HT1080 (cell line): Measurements from ENCODE around the gene RSPRY1. TPM values are rescaled to one million over a fixed set of nuclear protein-coding genes. Genes with fewer than 3 reads are reported as not detected.
"Not testable (repeated sequence)": the region's sequence is repeated elsewhere in the genome, so short reads cannot be mapped to it uniquely, and the experiment has no call there.

Source experiments
- DNase-seq: peaks from one replicate; pipeline ENCODE4 v3.0.0-alpha.2; 2015; ENCODE audit warnings: low read depth
- total RNA-seq: library from RNA; depleted of rRNA; stranded (reverse); fragments of >200 nt; shearing (Covaris generic); gene quantifications from 2 replicates; pipeline ENCODE4 v1.2.3, GENCODE V29; 2014

The RSPRY1 gene
- total RNA-seq, 1 experiment from 2014 or later: 36.6 TPM

- no peak for DNase-seq
Measured at GRCh38 chr16:57253466-57253865, 67.3 kb downstream of the RSPRY1 start.

- DNase-seq: no peak
Measured at GRCh38 chr16:57255686-57256415, 69.7 kb downstream of the RSPRY1 start.

GRCh38 chr16:57256601-57257395 is 70.7 kb downstream of the RSPRY1 start:
- no peak for DNase-seq

- no peak for DNase-seq
Measured at GRCh38 chr16:57257455-57258070, 71.4 kb downstream of the RSPRY1 start.

GRCh38 chr16:57258226-57258909 is 72.2 kb downstream of the RSPRY1 start:
- peak; percentile 45 for DNase-seq

GRCh38 chr16:57258910-57259475 is 72.9 kb downstream of the RSPRY1 start:
- DNase-seq: no peak

GRCh38 chr16:57260294-57260929 is 74.3 kb downstream of the RSPRY1 start:
- peak; percentile 95 for DNase-seq

GRCh38 chr16:57261806-57262205 is 75.7 kb downstream of the RSPRY1 start:
- no peak for DNase-seq

- DNase-seq: no peak
Measured at GRCh38 chr16:57262841-57263540, 76.9 kb downstream of the RSPRY1 start.

GRCh38 chr16:57263541-57264351 is 77.6 kb downstream of the RSPRY1 start:
- no peak for DNase-seq

- DNase-seq: no peak
Measured at GRCh38 chr16:57264381-57264780, 78.3 kb downstream of the RSPRY1 start.

- DNase-seq: no peak
Measured at GRCh38 chr16:57264950-57265371, 78.8 kb downstream of the RSPRY1 start.

GRCh38 chr16:57265850-57266530 is 79.9 kb downstream of the RSPRY1 start:
- DNase-seq: peak; percentile 32

- DNase-seq: peak; percentile 54
Measured at GRCh38 chr16:57266531-57267260, 80.6 kb downstream of the RSPRY1 start.

- not testable (repeated sequence) for DNase-seq
Measured at GRCh38 chr16:57267343-57267742, 81.2 kb downstream of the RSPRY1 start.

- DNase-seq: no peak
Measured at GRCh38 chr16:57268804-57269800, 83.0 kb downstream of the RSPRY1 start.
